Breast epithelium (tissue), 3 donors: ENCODE data around the gene NAV2.

ENCODE experiments used
- CTCF ChIP-seq, 3 donors: fragments of 450-650 bp; IDR thresholded peaks; one replicate each; pipeline ENCODE4 v1.5.1; 2016 to 2017; ENCODE audit warnings: antibody characterized with exemption in 3 of 3, mild to moderate bottlenecking in 3 of 3, moderate library complexity in 3 of 3
- POLR2A ChIP-seq: fragments of 450-650 bp; IDR thresholded peaks from one replicate; pipeline ENCODE4 v1.6.1; 2016; ENCODE audit warnings: antibody characterized with exemption, mild to moderate bottlenecking, moderate library complexity
- POLR2AphosphoS5 ChIP-seq, 3 donors: sonication (generic); formaldehyde crosslinking; IDR thresholded peaks; one replicate each; pipeline ENCODE4 v1.6.1; 2017; ENCODE audit warnings: antibody characterized with exemption in 3 of 3

GRCh38 chr11:20155683-20156279 is 443.1 kb downstream of the NAV2 start:
- TF ChIP-seq POLR2AphosphoS5 (IDR thresholded peaks at IDR 0.05) (no peak), CTCF (IDR thresholded peaks at IDR 0.05) (no peak), POLR2A (no peak)
